Measurements from ENCODE around the gene SLC22A3.

DNA sequence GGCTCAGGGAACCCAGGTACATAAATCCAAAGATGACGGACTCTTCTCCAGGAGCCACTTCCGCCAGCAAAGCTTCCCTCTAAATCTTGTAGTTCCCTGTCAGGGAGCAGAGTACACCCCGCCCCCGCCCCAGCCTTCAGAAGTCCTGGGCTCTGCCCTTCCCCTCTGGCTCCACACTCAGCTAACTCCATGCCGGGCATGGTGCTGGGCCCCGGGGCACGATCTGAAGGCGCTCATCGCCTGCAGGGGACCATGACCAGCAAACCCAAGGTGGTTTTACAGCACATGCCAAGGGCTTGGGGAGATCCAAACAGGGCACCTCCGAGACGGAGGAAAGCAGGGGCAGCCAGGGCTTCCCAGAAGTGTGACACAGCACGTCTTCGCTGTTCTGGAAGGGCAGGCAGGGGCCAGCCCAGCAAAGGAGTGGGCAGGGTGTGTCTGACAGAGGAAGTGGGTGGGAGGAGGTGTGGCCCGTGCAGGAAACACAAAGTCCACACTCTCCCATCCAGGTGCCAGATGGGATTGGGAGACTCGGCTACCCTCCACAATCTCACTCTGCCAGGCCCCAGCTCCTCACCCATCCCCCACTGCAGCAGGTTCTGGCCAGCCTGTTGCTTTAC, 48.0 kb upstream of the SLC22A3 start:
- TF ChIP-seq CTCF (IDR thresholded peaks at IDR 0.05 in 4 of 5, conservative IDR thresholded peaks at IDR 0.05 in 1 of 5), result no peak
- no peak for TF ChIP-seq POLR2A (IDR thresholded peaks at IDR 0.05)
